BE2C (cell line): ENCODE measurements around the gene AMOT.

Experiments used
- DNase-seq: peaks from one replicate; pipeline ENCODE4 v3.0.0-alpha.2; 2020
- H3K27me3 ChIP-seq: fragments of 250-450 bp; sonication (Bioruptor Pico); 2 replicates; pipeline ENCODE4 v1.5.1; 2020; ENCODE audit warnings: mild to moderate bottlenecking
- H3K36me3 ChIP-seq: fragments of 250-450 bp; sonication (Bioruptor Pico); 2 replicates; pipeline ENCODE4 v1.5.1; 2020; ENCODE audit warnings: mild to moderate bottlenecking
- H3K4me1 ChIP-seq: fragments of 250-450 bp; sonication (Bioruptor Pico); 2 replicates; pipeline ENCODE4 v1.5.1; 2020
- H3K4me3 ChIP-seq: 2 replicates; pipeline ENCODE4 v1.5.1; 2011; ENCODE audit warnings: low read depth, low read length
- H3K9me3 ChIP-seq: fragments of 250-450 bp; sonication (Bioruptor Pico); 2 replicates; pipeline ENCODE4 v1.5.1; 2020
- CTCF ChIP-seq: IDR thresholded peaks from 2 replicates; pipeline ENCODE4 v1.5.1; 2012; ENCODE audit warnings: mild to moderate bottlenecking, low read depth, low read length

AMOT gene

DNA sequence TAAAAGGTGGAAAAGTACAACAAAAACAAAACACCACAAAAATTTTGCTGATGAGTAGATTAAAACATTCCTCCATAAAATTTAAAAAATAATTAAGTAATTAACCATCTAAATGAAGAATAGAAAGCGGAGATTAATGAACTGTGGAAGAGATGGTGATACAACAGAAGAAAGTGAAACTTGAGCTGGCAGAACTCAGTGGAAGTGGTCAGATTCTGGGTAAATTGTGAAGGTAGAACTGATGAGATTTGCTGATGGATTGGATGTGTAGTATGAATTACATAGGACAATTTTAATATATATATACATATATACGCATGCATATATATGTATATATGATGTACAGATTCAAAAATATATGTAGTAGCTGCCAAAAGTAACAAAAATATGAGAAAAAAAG lies 73.9 kb downstream of the AMOT start:
- H3K9me3 ChIP-seq = no peaks in the 10 kb centered on the region
- H3K36me3 ChIP-seq = no peaks in the 10 kb centered on the region
- H3K4me3 ChIP-seq = no peak overlapping the region
- H3K4me1 ChIP-seq = no peaks in the 10 kb centered on the region
- no peak for DNase-seq
- H3K27me3 ChIP-seq = no peaks in the 10 kb centered on the region
- TF ChIP-seq CTCF = no peak

- H3K27me3 ChIP-seq = no peaks in the 10 kb centered on the region
- no peak for TF ChIP-seq CTCF
- H3K4me3 ChIP-seq = no peak overlapping the region
- DNase-seq = no peak
- no peaks in the 10 kb centered on the region for H3K36me3 ChIP-seq
- H3K9me3 ChIP-seq = no peaks in the 10 kb centered on the region
- H3K4me1 ChIP-seq = no peaks in the 10 kb centered on the region
Observed at GRCh38 chrX:112761242-112762207, 79.1 kb downstream of the AMOT start.

GRCh38 chrX:112760697-112761096 lies 79.9 kb downstream of the AMOT start:
- Histone ChIP-seq H3K4me3 (no peak overlapping the region), H3K4me1 (no peaks in the 10 kb centered on the region), H3K9me3 (no peaks in the 10 kb centered on the region), H3K36me3 (no peaks in the 10 kb centered on the region), H3K27me3 (no peaks in the 10 kb centered on the region)
- DNase-seq = no peak
- no peak; the same call in 1 of the 2 replicates for TF ChIP-seq CTCF

DNA sequence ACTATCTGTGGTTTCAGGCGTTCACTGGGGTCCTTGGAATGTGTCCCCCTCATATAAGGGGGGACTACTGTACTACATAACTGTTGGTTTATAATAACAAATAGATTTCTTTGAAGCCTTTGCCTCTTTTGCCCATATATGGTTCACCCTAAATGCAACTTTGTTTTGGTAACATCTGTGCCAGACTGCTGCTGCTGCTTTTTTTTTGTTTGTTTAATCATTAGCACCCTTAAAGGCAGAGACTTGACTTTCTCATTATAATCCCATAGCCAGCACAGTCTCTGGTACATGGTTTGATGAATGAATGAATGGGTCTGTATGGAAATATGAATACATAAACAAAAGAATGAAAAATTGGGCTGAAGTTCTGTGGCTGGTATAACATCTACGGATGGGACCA lies 80.7 kb downstream of the AMOT start:
- DNase-seq = no peak
- no peaks in the 10 kb centered on the region for H3K27me3 ChIP-seq
- H3K9me3 ChIP-seq = no peaks in the 10 kb centered on the region
- no peaks in the 10 kb centered on the region for H3K36me3 ChIP-seq
- H3K4me1 ChIP-seq = no peaks in the 10 kb centered on the region
- H3K4me3 ChIP-seq = no peak overlapping the region
- no peak for TF ChIP-seq CTCF

- Histone ChIP-seq H3K36me3 (no peaks in the 10 kb centered on the region), H3K4me1 (no peaks in the 10 kb centered on the region), H3K27me3 (no peaks in the 10 kb centered on the region), H3K9me3 (no peaks in the 10 kb centered on the region), H3K4me3 (no peak overlapping the region)
- no peak for TF ChIP-seq CTCF
- no peak for DNase-seq
Observed at GRCh38 chrX:112759512-112759911, 81.1 kb downstream of the AMOT start.

GRCh38 chrX:112757946-112758345 lies 82.7 kb downstream of the AMOT start:
- no peak for TF ChIP-seq CTCF
- Histone ChIP-seq H3K27me3 (no peaks in the 10 kb centered on the region), H3K36me3 (no peaks in the 10 kb centered on the region), H3K4me3 (no peak overlapping the region), H3K9me3 (no peaks in the 10 kb centered on the region), H3K4me1 (no peaks in the 10 kb centered on the region)
- no peak for DNase-seq
